Suprapubic skin (tissue), 4 donors: ENCODE results near the gene WWOX. TPM values are rescaled to one million over a fixed set of nuclear protein-coding genes. Genes with fewer than 3 reads are reported as not detected.

Source experiments
- DNase-seq, 2 donors: peaks; one replicate each; pipeline ENCODE4 v3.0.0-alpha.2; 2019; ENCODE audit warnings: low spot score in 2 of 2
- H3K27ac ChIP-seq: fragments of 200-600 bp; sonication (generic); one replicate; pipeline ENCODE4 v1.5.1; 2019
- H3K27me3 ChIP-seq: fragments of 200-600 bp; sonication (generic); one replicate; pipeline ENCODE4 v1.5.1; 2019
- H3K36me3 ChIP-seq: fragments of 200-600 bp; sonication (generic); one replicate; pipeline ENCODE4 v1.5.1; 2019
- H3K4me1 ChIP-seq: fragments of 200-600 bp; sonication (generic); one replicate; pipeline ENCODE4 v1.5.1; 2019
- H3K4me3 ChIP-seq: fragments of 200-600 bp; sonication (generic); one replicate; pipeline ENCODE4 v1.5.1; 2019; ENCODE audit warnings: mild to moderate bottlenecking
- H3K9me3 ChIP-seq: fragments of 200-600 bp; sonication (generic); one replicate; pipeline ENCODE4 v1.5.1; 2019
- CTCF ChIP-seq, 2 donors: fragments of 200-600 bp in 1 of 2; fragments of 450-650 bp in 1 of 2; sonication (generic) in 1 of 2; IDR thresholded peaks; one replicate each; pipeline ENCODE4 v1.5.1; 2016 to 2019; ENCODE audit warnings: antibody characterized with exemption in 2 of 2, mild to moderate bottlenecking in 1 of 2, moderate library complexity in 1 of 2
- EP300 ChIP-seq: sonication (generic); formaldehyde crosslinking; IDR thresholded peaks from one replicate; pipeline ENCODE4 v1.6.1; 2017; ENCODE audit warnings: antibody characterized with exemption
- POLR2A ChIP-seq, 2 donors: fragments of 450-650 bp; IDR thresholded peaks; one replicate each; pipeline ENCODE4 v1.6.1; 2017; ENCODE audit warnings: antibody characterized with exemption in 2 of 2, mild to moderate bottlenecking in 2 of 2, moderate library complexity in 2 of 2
- POLR2AphosphoS5 ChIP-seq, 3 donors: sonication (generic); formaldehyde crosslinking; IDR thresholded peaks; one replicate each; pipeline ENCODE4 v1.6.1; 2017; ENCODE audit warnings: antibody characterized with exemption in 3 of 3
- WGBS: methylation state at CpG from one replicate; pipeline ENCODE4 v1.1.5; 2018; 5-methylcytosine and 5-hydroxymethylcytosine counted together
- total RNA-seq, 4 donors: library from RNA; depleted of rRNA; stranded (reverse); fragments of >200 nt; gene quantifications; one replicate each; pipeline ENCODE4 v1.1.0, GENCODE V29; 2016

WWOX gene
- total RNA-seq, 4 donors from 2014 or later = 29.6 to 104 (median 47.3) TPM

- H3K27me3 ChIP-seq = no peaks in the 10 kb centered on the region
- peaks cover 5% of the 10 kb centered on the region for H3K4me1 ChIP-seq
- DNase-seq = no peak
- 55% methylated on average over 7 of the region's 7 CpGs for WGBS
- no peaks in the 10 kb centered on the region for H3K9me3 ChIP-seq
- H3K36me3 ChIP-seq = no peaks in the 10 kb centered on the region
- no peak overlapping the region for H3K27ac ChIP-seq
- H3K4me3 ChIP-seq = no peak overlapping the region
- TF ChIP-seq POLR2AphosphoS5 (IDR thresholded peaks at IDR 0.05) = no peak
- no peak for TF ChIP-seq POLR2A (IDR thresholded peaks at IDR 0.05)
- no peak for TF ChIP-seq EP300
- no peak for TF ChIP-seq CTCF (IDR thresholded peaks at IDR 0.05)
Measured at GRCh38 chr16:78385086-78385805, 285.8 kb downstream of the WWOX start.

- 60% methylated on average over 15 of the region's 15 CpGs for WGBS
- H3K27me3 ChIP-seq = no peaks in the 10 kb centered on the region
- TF ChIP-seq POLR2A (IDR thresholded peaks at IDR 0.05) (no peak), POLR2AphosphoS5 (IDR thresholded peaks at IDR 0.05) (no peak), EP300 (no peak), CTCF (IDR thresholded peaks at IDR 0.05) (no peak)
- peaks cover 5% of the 10 kb centered on the region for H3K4me1 ChIP-seq
- no peak overlapping the region for H3K27ac ChIP-seq
- no peaks in the 10 kb centered on the region for H3K36me3 ChIP-seq
- no peaks in the 10 kb centered on the region for H3K9me3 ChIP-seq
- no peak for DNase-seq
- H3K4me3 ChIP-seq = no peak overlapping the region
Measured at GRCh38 chr16:78386557-78387324, 287.3 kb downstream of the WWOX start.

GRCh38 chr16:78389009-78389498 is 289.6 kb downstream of the WWOX start:
- 90% methylated on average over 8 of the region's 8 CpGs for WGBS
- Histone ChIP-seq H3K4me1 (peaks cover 5% of the 10 kb centered on the region), H3K27me3 (no peaks in the 10 kb centered on the region)

GRCh38 chr16:78390092-78390491 is 290.6 kb downstream of the WWOX start:
- Histone ChIP-seq H3K27ac (no peak overlapping the region), H3K36me3 (no peaks in the 10 kb centered on the region), H3K9me3 (no peaks in the 10 kb centered on the region), H3K4me1 (peaks cover 5% of the 10 kb centered on the region), H3K27me3 (no peaks in the 10 kb centered on the region), H3K4me3 (no peak overlapping the region)
- 65% methylated on average over 4 of the region's 4 CpGs for WGBS
- TF ChIP-seq CTCF (IDR thresholded peaks at IDR 0.05) = no peak
- TF ChIP-seq POLR2A (IDR thresholded peaks at IDR 0.05) = no peak
- TF ChIP-seq POLR2AphosphoS5 (IDR thresholded peaks at IDR 0.05) = no peak
- TF ChIP-seq EP300 = no peak
- no peak for DNase-seq

More at GRCh38 chr16:78389009-78389498, 289.6 kb downstream of the WWOX start:
- H3K36me3 ChIP-seq = no peaks in the 10 kb centered on the region
- H3K4me3 ChIP-seq = no peak overlapping the region
- TF ChIP-seq POLR2AphosphoS5 (IDR thresholded peaks at IDR 0.05) (no peak), EP300 (no peak), POLR2A (IDR thresholded peaks at IDR 0.05) (no peak), CTCF (IDR thresholded peaks at IDR 0.05) (no peak)
- no peak overlapping the region for H3K27ac ChIP-seq
- no peaks in the 10 kb centered on the region for H3K9me3 ChIP-seq
- DNase-seq = no peak
